Trophoblast cell (in vitro differentiated cells and primary cell): ENCODE measurements around the gene MMP25.
"Not testable (repeated sequence)": the region's sequence is repeated elsewhere in the genome, so short reads cannot be mapped to it uniquely, and the experiment has no call there.

Source experiments
- DNase-seq, 2 donors: peaks; one replicate each; pipeline ENCODE4 v3.0.0-alpha.2; 2016
- H2AFZ ChIP-seq: 2 replicates; pipeline ENCODE4 v1.6.1; 2013; ENCODE audit warnings: low read length, moderate library complexity, mild to moderate bottlenecking; ENCODE audit not compliant: insufficient read depth, poor library complexity
- H2AK5ac ChIP-seq: 2 replicates; pipeline ENCODE4 v1.6.1; 2013; ENCODE audit warnings: mild to moderate bottlenecking, low read length
- H2BK120ac ChIP-seq: 2 replicates; pipeline ENCODE4 v1.6.1; 2013; ENCODE audit warnings: low read length, mild to moderate bottlenecking, moderate library complexity; ENCODE audit not compliant: insufficient read depth, poor library complexity
- H2BK12ac ChIP-seq: 2 replicates; pipeline ENCODE4 v1.6.1; 2013; ENCODE audit warnings: mild to moderate bottlenecking, low read length, moderate library complexity
- H2BK5ac ChIP-seq: 2 replicates; pipeline ENCODE4 v1.6.1; 2013; ENCODE audit warnings: low read length, low read depth, moderate library complexity, mild to moderate bottlenecking; ENCODE audit not compliant: poor library complexity
- H3K14ac ChIP-seq: 2 replicates; pipeline ENCODE4 v1.6.1; 2013; ENCODE audit warnings: mild to moderate bottlenecking, low read length
- H3K18ac ChIP-seq: 2 replicates; pipeline ENCODE4 v1.6.1; 2013; ENCODE audit warnings: mild to moderate bottlenecking, low read length
- H3K23ac ChIP-seq: 2 replicates; pipeline ENCODE4 v1.6.1; 2013; ENCODE audit warnings: low read length
- H3K27ac ChIP-seq: 2 replicates; pipeline ENCODE4 v1.5.1; 2013; ENCODE audit warnings: low read depth, mild to moderate bottlenecking, inconsistent platforms, low read length, moderate library complexity
- H3K27me3 ChIP-seq: 2 replicates; pipeline ENCODE4 v1.6.1; 2013; ENCODE audit warnings: inconsistent platforms, mild to moderate bottlenecking, low read length, moderate library complexity; ENCODE audit not compliant: insufficient read depth
- H3K36me3 ChIP-seq, 2 experiments: 1 replicate in 1 of 2; 2 replicates in 1 of 2; pipeline ENCODE4 v1.6.1; 2013; ENCODE audit warnings: low read length in 2 of 2, mild to moderate bottlenecking in 2 of 2, moderate library complexity in 1 of 2; ENCODE audit not compliant: insufficient read depth in 2 of 2, control insufficient read depth in 1 of 2
- H3K4ac ChIP-seq: 2 replicates; pipeline ENCODE4 v1.6.1; 2013; ENCODE audit warnings: low read depth, mild to moderate bottlenecking, low read length, moderate library complexity
- H3K4me1 ChIP-seq, 2 experiments: 1 replicate in 1 of 2; 2 replicates in 1 of 2; pipeline ENCODE4 v1.6.1; 2013; ENCODE audit warnings: low read length in 2 of 2, mild to moderate bottlenecking in 2 of 2, moderate library complexity in 1 of 2; ENCODE audit not compliant: insufficient read depth in 2 of 2, control insufficient read depth in 1 of 2
- H3K4me2 ChIP-seq: 2 replicates; pipeline ENCODE4 v1.6.1; 2013; ENCODE audit warnings: inconsistent platforms, mild to moderate bottlenecking, low read length, moderate library complexity
- H3K4me3 ChIP-seq: 2 replicates; pipeline ENCODE4 v1.5.1; 2013; ENCODE audit warnings: mild to moderate bottlenecking, low read depth, low read length, inconsistent platforms
- H3K79me1 ChIP-seq: one replicate; pipeline ENCODE4 v1.6.1; 2013; ENCODE audit warnings: low read length
- H3K79me2 ChIP-seq: 2 replicates; pipeline ENCODE4 v1.6.1; 2013; ENCODE audit warnings: low read length, mild to moderate bottlenecking; ENCODE audit not compliant: control insufficient read depth, insufficient read depth, poor library complexity
- H3K9ac ChIP-seq: 2 replicates; pipeline ENCODE4 v1.6.1; 2013; ENCODE audit warnings: mild to moderate bottlenecking, low read length
- H3K9me3 ChIP-seq: 2 replicates; pipeline ENCODE4 v1.6.1; 2013; ENCODE audit warnings: low read depth, mild to moderate bottlenecking, control low read depth, inconsistent platforms, low read length; ENCODE audit not compliant: insufficient read depth
- H4K12ac ChIP-seq: 2 replicates; pipeline ENCODE4 v1.6.1; 2013; ENCODE audit warnings: low read depth, mild to moderate bottlenecking, low read length, moderate library complexity
- H4K8ac ChIP-seq: 2 replicates; pipeline ENCODE4 v1.6.1; 2013; ENCODE audit warnings: low read depth, mild to moderate bottlenecking, low read length, moderate library complexity
- H4K91ac ChIP-seq: one replicate; pipeline ENCODE4 v1.6.1; 2013; ENCODE audit warnings: low read depth, mild to moderate bottlenecking, low read length, moderate library complexity
- WGBS: extraction: QIAGEN DNeasy Blood & Tissue Kit; methylation state at CpG from one replicate; pipeline ENCODE4 v1.1.7; 2013; ENCODE audit warnings: missing lambda C conversion rate; ENCODE audit not compliant: insufficient read length, insufficient coverage; ENCODE audit errors: extremely low coverage; 5-methylcytosine and 5-hydroxymethylcytosine counted together

Gene MMP25

GRCh38 chr16:3054965-3055733 lies 8.8 kb downstream of the MMP25 start:
- Histone ChIP-seq H4K91ac (no peak overlapping the region), H3K4me3 (no peak overlapping the region), H2AK5ac (no peak overlapping the region), H4K12ac (no peak overlapping the region), H3K79me2 (peaks cover 5% of the 10 kb centered on the region), H3K4me2 (no peak overlapping the region), H3K9me3 (no peaks in the 10 kb centered on the region), H3K9ac (no peak overlapping the region), H3K18ac (no peak overlapping the region), H2BK5ac (no peak overlapping the region), H3K27me3 (no peaks in the 10 kb centered on the region), H3K23ac (no peak overlapping the region), H3K36me3 (peaks cover 2 to 7% of the 10 kb centered on the region in 2 experiments), H2AFZ (no peak overlapping the region), H3K79me1 (peaks cover 10% of the 10 kb centered on the region), H4K8ac (no peak overlapping the region), H3K4ac (no peak overlapping the region), H2BK120ac (no peak overlapping the region), H3K4me1 (peaks cover 10 to 11% of the 10 kb centered on the region in 2 experiments), H3K14ac (no peak overlapping the region), H2BK12ac (no peak overlapping the region), H3K27ac (no peak overlapping the region)
- no CpG with 5 or more reads among the region's 17 CpGs for WGBS
- no peak for DNase-seq

DNA sequence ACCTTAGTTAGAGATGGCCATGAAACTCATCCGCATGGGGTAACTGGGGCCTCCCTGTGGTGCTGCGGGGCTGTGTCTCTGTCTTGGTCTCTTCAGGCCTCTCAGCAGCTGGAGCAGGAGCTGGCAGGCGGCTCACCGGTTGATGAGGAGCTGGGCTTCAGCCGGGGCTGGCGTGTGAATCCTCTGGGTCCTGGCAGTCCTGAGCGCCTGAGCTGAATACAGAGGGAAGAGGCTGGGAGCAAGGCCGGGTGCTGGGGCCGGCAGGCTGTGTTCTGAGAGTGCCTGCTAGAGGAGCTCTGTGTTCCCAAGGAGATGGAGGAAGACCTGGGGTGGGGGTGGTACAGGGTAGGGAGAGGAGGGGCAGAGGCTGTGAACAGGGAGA lies 9.4 kb downstream of the MMP25 start:
- H3K27me3 ChIP-seq, H4K91ac ChIP-seq, H2AFZ ChIP-seq, H4K8ac ChIP-seq, H3K4me2 ChIP-seq, H2BK12ac ChIP-seq, H3K36me3 ChIP-seq, H3K23ac ChIP-seq, H3K18ac ChIP-seq, H3K9ac ChIP-seq, H3K79me1 ChIP-seq, H2BK120ac ChIP-seq, H3K4ac ChIP-seq, H3K14ac ChIP-seq, H3K9me3 ChIP-seq, H3K79me2 ChIP-seq, H2BK5ac ChIP-seq, H3K27ac ChIP-seq, H3K4me3 ChIP-seq, H2AK5ac ChIP-seq, DNase-seq, H4K12ac ChIP-seq: not testable (repeated sequence)
- peaks cover 10 to 11% of the 10 kb centered on the region in 2 experiments for H3K4me1 ChIP-seq
- WGBS = no CpG with 5 or more reads among the region's 9 CpGs

GRCh38 chr16:3056336-3057180 lies 10.2 kb downstream of the MMP25 start:
- H4K12ac ChIP-seq = no peak overlapping the region
- no peak overlapping the region for H3K14ac ChIP-seq
- H3K79me1 ChIP-seq = peaks cover 10% of the 10 kb centered on the region
- no peak overlapping the region for H3K9ac ChIP-seq
- no peak overlapping the region for H2AK5ac ChIP-seq
- no peak overlapping the region for H4K8ac ChIP-seq
- H2BK120ac ChIP-seq = no peak overlapping the region
- H3K27ac ChIP-seq = no peak overlapping the region
- WGBS = no CpG with 5 or more reads among the region's 19 CpGs
- H3K27me3 ChIP-seq = no peaks in the 10 kb centered on the region
- H2AFZ ChIP-seq = no peak overlapping the region
- H3K9me3 ChIP-seq = no peaks in the 10 kb centered on the region
- H3K4me2 ChIP-seq = no peak overlapping the region
- DNase-seq = peak; percentile 74 to 75
- H3K36me3 ChIP-seq = peaks cover 2 to 7% of the 10 kb centered on the region in 2 experiments
- H2BK12ac ChIP-seq = no peak overlapping the region
- H3K4ac ChIP-seq = no peak overlapping the region
- H3K18ac ChIP-seq = no peak overlapping the region
- no peak overlapping the region for H2BK5ac ChIP-seq
- H3K79me2 ChIP-seq = peaks cover 5% of the 10 kb centered on the region
- no peak overlapping the region for H4K91ac ChIP-seq
- no peak overlapping the region for H3K23ac ChIP-seq
- peaks cover 10 to 11% of the 10 kb centered on the region in 2 experiments for H3K4me1 ChIP-seq
- H3K4me3 ChIP-seq = no peak overlapping the region

GRCh38 chr16:3057181-3058138 lies 11.1 kb downstream of the MMP25 start:
- H3K4me3 ChIP-seq = no peak overlapping the region
- H3K14ac ChIP-seq = no peak overlapping the region
- H4K91ac ChIP-seq = no peak overlapping the region
- H3K27ac ChIP-seq = no peak overlapping the region
- H3K9me3 ChIP-seq = no peaks in the 10 kb centered on the region
- no peak overlapping the region for H2AK5ac ChIP-seq
- peaks cover 2 to 7% of the 10 kb centered on the region in 2 experiments for H3K36me3 ChIP-seq
- no peak overlapping the region for H3K9ac ChIP-seq
- peaks cover 5% of the 10 kb centered on the region for H3K79me2 ChIP-seq
- no peak overlapping the region for H2AFZ ChIP-seq
- peak overlapping the region; percentile 87 for H3K4me2 ChIP-seq
- H3K18ac ChIP-seq = no peak overlapping the region
- no peak for DNase-seq
- peaks cover 10% of the 10 kb centered on the region for H3K79me1 ChIP-seq
- no peak overlapping the region for H3K23ac ChIP-seq
- H3K27me3 ChIP-seq = no peaks in the 10 kb centered on the region
- no CpG with 5 or more reads among the region's 22 CpGs for WGBS
- no peak overlapping the region for H2BK120ac ChIP-seq
- H2BK5ac ChIP-seq = no peak overlapping the region
- H4K12ac ChIP-seq = no peak overlapping the region
- H2BK12ac ChIP-seq = no peak overlapping the region
- H3K4ac ChIP-seq = no peak overlapping the region
- no peak overlapping the region for H4K8ac ChIP-seq
- peaks cover 10 to 11% of the 10 kb centered on the region in 2 experiments for H3K4me1 ChIP-seq
